Fibroblast of skin of right quadriceps (primary cell): ENCODE data around the gene GLIPR1.
A peak's percentile ranks its signal among the peaks of the same experiment; 100 is the strongest.
"Not testable (repeated sequence)": the region's sequence is repeated elsewhere in the genome, so short reads cannot be mapped to it uniquely, and the experiment has no call there.

Experiments
- DNase-seq: peaks from one replicate; pipeline ENCODE4 v3.0.0-alpha.2; 2013

GLIPR1 gene

DNA sequence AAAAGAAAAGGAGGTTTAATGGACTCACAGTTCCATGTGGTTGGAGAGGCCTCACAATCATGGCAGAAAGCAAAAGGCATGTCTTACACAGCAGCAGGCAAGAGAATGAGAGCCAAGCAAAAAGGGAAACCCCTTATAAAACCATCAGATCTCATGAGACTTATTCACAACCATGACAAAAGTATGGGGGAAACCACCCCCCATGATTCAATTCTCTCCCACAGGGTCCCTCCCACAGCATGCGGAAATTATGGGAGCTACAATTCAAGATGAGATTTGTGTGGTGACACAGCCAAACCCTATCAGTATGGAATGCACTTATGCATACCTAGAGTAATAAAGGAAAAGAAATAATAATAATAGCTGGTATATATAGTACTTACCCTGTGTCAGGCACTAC, 4.5 kb upstream of the GLIPR1 start:
- no peak for DNase-seq

DNA sequence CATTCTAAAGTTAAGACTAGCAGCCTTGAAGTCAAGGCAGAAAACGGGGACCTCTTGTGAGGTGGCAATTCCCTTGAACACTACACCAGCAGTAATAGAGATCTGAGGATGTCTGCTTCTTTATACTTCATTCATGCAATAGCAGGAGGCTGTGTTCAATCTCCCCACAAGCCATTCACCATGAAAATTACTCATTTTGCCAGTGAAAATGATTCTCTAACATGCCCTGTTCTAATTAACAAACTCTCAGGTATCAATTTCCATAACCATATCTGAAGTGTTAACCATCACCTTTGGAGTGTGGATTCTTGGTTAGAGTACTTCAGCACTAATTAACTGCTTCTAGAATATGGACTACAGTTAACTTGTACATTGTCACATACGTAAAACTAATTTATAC, 3.4 kb upstream of the GLIPR1 start:
- DNase-seq: no peak

DNA sequence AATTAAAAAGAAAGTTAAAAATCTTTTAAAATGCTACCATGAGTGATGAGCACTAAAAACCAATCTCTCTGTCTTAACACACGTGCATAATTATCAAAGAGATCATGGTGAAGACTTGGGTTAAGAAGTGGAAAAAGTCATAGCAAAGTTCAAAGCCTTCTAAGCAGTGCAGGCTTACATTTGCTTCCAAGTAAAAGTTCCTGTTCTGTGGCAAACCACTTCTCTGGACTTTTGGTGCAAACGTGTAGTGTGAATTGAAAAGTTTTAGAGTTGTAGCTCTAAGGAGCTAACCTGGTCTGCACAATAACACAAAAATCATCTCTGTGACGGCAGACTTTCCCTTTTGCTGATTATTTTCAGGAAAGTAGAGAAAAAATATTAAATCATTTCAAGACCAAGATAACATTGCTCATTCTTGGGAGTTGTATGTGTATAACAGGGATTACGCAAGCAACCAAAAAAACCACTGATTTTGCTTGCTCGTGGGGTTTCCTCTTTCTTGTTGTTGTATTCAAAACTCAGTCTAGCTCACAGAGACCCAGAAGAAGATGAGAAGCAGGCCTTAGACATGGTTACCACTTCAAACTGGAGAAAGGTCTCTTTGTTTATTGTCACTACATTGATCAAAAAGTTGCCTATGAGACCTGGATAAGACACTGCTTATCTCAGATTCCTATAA, 2.3 kb upstream of the GLIPR1 start:
- peak; percentile 68 for DNase-seq

DNA sequence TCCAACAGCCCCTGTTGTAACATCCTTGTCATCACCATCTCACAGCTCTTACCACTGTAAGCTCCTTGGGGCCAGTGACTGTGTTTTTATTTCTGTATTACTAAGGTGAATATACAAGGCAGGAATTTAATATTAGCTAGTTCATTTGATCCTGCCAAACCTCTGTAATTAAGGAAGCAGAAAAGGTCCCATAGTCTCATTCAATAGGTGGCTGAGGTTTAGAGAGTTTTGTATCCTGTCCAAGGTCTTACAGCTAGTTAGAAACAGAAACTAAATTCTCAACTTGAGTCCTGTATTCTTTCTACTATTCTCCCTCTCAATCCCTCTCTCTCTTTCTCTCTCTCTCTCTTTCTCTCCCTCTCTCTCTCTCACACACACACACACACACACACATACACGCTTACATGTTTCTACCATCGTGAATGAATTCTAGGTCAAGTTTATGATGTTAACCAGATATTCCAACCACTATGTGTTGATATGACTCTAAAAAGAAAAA, 543 bp upstream of the GLIPR1 start:
- DNase-seq: peak; percentile 66

DNA sequence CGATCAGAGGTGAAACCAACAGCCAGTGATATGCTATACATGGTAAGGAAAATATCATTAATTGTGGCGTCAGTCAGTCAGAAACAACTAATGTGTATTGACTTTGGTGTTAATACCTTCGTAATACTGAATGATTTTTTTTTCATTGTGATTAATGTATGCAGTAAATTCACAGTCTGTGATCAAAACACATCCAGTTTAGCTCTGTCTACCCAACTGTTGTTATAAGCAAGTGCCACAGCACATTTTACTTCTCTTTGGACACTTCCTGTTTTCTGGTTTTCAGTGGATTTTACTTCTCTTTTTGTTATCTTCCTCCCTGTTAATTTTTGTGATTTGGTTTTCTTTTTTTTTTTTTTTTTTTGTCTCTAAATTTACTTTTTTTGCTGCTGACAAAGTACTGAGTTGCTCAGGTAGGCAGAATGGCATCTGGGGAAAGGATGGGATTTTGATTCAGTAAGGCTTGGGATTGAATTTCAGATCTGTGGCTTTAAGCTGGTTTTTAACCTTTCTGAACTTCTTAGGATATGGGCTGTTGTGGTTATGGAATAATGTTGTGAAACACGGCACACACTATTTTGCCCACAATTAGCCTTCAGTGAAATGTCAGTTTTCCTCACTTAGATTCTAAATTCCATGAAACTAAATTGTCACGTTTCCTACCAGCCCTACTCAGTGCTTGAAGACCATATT, 604 bp downstream of the GLIPR1 start:
- DNase-seq: peak; percentile 30

DNA sequence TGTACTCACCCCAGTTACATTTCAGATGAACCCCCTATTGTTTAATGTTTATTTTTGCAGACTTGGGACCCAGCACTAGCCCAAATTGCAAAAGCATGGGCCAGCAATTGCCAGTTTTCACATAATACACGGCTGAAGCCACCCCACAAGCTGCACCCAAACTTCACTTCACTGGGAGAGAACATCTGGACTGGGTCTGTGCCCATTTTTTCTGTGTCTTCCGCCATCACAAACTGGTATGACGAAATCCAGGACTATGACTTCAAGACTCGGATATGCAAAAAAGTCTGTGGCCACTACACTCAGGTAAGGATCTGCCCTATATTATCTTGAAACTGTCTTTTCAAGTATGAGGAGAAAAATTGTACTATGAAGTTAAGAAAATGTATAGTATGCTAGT, 1.2 kb downstream of the GLIPR1 start:
- peak; percentile 65 for DNase-seq

DNA sequence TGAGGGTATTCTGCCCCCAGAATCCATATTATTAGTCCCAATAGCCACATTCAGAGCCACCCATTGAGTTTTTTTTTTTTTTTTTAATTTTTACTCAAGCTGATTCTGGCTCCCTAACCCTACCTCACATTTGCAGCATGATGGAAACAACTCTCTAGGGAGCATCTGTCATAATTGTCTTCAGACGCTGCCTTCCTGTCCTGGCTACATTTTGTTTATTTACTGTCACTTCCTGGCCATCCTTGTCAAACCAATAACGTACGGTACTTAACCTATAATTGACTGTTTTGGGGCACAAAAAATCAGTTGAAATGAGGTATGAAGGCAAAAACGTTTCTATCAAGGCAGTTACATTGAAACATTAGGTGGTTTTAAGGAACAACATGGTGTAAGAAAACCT, 2.1 kb downstream of the GLIPR1 start:
- DNase-seq: no peak

DNA sequence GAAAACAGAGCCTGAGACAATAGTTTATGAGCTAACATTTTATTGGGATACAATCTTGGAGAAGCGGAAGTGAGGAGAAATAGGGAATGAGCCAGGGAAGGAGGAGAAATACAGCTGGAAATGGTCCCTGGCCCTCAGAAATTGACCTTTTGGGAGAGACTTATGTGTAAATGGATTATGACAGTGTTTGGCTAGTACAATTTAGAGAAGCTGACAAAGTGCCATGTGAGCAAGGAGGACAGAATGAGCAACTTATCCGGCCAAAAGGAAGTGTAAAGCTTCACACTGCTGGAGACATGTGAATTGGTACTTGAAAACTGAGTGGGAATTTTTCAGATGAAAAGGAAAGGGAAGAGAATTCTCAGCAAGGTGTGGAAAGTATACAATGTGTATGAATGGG, 2.9 kb downstream of the GLIPR1 start:
- no peak for DNase-seq

DNA sequence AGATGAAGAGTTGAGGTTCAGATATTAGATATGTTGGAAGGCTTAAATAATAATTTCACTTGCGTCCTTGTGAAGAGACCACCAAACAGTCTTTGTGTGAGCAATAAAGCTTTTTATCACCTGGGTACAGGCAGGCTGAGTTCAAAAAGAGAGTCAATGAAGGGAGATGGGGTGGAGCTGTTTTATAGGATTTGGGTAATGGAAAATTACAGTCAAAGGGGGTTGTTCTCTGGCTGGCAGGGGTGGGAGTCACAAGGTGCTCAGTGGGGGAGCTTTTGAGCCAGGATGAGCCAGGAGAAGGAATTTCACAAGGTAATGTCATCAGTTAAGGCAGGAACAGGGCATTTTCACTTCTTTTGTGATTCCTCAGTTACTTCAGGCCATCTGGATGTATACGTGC, 3.9 kb downstream of the GLIPR1 start:
- not testable (repeated sequence) for DNase-seq

DNA sequence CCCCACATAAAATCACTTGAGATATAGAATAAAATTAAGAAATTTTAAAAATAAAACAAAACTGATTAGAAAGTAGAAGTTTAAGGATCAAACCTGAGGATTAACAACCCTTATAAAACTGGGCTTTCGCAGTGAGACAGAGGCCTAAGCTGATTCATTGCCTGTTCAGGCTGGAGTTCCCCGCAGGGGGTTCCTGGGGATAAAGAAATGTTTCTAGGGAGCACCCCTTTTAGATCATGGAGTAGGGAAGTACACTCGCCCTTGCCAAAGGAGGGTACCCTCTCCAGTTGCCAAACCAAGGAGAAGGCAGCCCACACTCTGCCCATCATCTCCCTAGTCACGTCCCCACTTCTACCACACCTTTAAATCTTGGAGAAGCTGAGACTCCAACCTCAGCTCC, 6.8 kb downstream of the GLIPR1 start:
- no peak for DNase-seq

DNA sequence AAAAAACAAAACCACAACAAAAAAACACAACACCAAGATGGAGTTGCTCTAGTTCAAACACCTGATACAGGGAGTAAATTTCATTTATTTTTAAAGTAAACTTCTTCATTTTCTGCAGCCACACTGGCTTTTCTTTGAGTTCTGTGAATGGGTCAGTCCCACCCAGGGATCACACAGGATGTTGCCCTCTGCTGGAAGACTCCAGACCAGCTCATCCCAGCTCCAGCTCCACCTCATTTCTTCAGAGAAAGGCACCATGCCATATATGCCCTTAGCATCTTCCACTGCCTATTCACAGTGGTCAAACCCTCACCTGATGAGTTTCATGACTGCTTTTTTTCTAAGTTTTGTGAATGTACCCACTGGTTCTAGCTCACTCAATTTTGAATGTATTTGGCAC, 8.0 kb downstream of the GLIPR1 start:
- peak; percentile 42 for DNase-seq

DNA sequence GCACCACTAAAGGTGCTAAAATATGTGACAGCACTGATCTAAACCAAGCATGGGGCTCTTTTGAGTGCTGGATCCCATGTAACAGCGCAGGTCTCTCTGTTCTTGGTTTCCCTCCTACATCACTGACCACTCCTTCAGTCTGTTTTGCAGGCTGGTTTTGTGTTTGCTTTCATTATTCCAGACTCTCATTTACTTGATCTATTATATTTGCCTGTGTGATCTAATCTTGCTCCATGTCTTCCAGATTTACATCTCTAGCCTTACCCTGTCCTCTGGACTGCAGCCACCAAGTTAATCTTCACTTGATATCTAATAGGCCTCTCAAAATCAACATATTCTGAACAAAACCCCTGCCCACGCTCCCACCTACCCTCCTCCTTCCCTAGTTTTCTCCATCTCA, 8.6 kb downstream of the GLIPR1 start:
- DNase-seq: no peak

DNA sequence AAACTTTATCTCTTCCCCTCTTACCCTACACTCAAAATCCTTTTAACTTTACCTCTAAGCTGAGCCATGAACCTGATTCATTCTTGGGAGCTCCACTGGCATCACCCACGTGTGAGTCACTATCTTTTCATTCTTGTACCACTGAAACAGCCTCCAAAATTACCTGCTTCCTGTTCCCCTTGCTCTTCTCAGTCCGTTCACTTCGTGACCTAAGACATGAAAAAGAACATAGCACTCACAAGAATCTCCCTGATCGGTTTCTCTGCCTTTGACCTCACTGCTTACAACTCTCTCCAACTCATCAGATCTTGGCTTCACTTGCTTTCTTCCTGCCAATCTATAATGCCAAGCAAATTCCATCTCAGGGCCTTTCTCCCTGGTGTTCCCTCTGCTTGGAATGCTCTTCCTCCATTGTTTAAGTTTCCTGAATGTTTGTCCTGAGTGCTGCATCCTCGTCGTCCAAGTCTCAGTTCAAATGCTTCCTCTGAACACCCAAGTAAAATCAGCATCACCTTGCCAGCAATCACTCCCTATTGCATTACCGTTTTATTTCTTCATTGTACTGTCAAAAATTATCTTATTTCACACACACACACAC, 9.2 kb downstream of the GLIPR1 start:
- peak; percentile 47 for DNase-seq

DNA sequence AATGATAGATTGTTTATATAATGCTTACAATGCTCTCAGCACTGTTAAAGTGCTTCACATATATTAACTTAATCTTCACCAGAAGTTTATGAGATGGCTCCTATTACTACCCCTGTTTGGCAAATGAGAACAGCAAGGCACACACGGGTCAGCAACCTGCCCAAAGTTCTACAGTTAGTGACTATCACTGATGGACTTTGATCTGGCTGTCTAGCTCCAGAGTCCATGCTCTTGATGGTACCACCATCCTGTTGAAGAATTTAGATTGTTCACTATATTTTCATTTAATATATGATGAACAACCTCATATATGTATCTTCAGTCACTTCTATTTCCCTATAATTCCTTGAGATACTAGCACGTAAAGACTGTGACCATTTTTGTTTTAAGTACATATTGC, 10.6 kb downstream of the GLIPR1 start:
- no peak for DNase-seq

DNA sequence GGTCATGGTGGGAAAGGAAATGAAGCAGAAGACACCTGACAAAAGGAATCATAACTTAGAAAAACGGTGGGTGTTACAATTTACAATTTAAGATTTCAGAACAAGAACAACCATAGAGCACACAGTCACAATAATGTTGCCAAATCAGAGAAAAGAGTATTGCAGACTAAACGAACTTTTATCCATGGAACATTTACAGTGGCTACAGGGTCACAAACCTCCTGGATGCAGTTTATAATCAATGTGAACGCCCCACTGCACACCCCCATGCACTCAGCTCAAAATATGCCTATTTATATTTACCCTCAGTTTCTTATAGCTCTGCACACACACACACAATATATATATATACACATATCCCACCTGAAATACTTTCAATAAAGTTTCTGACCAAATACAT, 22.9 kb downstream of the GLIPR1 start:
- DNase-seq: no peak

DNA sequence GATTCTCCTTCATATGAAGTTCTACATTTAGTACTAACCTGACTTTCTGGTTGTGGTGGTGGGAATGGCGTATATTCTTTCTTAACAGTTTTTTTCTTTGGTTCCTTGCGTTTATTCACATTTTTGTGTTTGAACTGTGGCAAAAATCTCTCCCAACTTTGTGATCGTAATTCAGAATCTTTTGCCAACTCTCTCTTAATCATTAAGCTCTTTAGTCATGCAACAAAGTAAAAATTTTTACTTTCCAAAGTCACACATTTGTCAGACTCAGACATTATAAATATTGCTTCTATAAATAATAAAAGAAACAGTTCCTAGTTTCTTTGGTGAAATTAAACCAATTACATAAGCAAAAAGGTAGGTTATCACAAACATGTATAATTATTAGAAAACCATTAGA, 23.3 kb downstream of the GLIPR1 start:
- no peak for DNase-seq

DNA sequence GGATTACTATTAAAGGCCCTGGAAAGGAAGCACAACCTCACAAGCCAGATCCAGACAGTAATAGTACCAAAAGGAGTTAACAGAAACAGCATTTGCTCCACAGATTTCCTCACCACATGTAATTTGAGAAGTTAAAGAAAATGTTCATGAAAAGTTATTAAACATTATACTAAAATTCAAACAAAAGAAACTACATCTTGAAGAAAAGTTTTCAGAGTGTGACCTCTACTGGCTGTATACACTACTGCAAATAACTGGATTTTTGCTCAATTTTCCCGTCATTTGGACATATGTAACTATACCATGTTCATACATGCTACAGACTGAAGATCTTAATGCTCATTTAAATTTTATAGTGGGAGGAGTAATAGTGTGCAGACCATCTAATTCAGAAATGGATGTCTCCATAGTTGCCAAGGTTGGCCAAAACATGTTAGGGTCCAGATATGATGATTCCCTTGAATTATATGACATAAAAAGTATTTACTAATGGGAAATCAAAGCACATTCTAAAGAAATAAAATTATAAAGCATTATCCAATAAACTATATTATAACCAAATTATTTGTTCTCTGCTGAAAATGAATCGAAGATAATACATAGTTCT, 25.3 kb downstream of the GLIPR1 start:
- DNase-seq: peak; percentile 43

DNA sequence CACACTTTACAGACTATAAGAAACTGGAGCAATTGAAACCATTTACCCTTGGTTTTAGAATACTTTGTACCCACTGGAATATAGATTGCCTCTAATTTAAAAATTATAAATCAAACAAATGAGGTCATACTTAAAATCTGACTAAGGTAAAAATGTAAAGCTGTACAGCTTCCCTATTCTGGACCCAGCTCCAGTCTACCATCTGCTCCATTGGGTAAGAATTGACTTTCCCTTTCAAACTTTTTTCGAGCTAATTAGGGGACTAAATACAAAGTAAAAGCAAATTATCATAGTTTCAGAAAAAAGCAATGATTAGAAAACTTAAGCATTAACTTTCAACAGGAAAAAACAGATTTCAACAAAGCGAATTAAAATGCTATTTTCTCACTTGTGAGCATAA, 26.5 kb downstream of the GLIPR1 start:
- DNase-seq: no peak

DNA sequence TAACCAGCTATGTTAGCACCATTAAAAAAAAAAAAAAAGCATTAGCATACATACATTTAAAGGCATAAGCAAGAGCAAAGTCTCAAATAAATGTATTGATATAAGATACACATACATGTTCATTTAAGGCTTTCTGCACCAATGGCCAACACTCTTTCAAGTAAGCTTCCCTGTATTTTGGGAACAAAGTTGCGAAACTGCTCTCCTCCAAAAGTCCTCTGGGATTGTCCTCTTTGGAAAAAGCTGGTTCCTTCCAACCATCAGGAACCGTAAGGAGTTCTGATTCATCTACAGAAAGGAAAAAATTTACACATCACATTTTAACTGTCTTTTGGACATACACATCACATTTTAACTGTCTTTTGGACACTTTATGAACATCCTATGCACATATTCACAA, 27.6 kb downstream of the GLIPR1 start:
- DNase-seq: no peak

DNA sequence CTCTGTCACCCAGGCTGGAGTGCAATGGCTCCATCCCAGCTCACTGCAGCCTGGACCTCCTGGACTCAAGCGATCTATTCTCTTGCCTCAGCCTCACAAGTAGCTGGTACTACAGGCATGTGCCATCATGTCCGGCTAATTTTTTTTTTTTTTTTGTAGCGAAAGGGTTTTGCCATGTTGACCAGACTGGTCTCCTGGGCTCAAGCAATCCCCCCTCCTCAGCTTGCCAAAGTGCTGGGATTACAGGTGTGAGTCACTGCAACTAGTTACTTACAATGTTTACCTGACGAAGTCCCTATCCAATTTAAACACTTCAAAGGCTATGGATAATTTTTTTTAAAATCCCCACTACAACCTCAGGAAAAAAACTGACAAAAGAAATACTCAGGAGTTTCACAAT, 29.1 kb downstream of the GLIPR1 start:
- DNase-seq: no peak

DNA sequence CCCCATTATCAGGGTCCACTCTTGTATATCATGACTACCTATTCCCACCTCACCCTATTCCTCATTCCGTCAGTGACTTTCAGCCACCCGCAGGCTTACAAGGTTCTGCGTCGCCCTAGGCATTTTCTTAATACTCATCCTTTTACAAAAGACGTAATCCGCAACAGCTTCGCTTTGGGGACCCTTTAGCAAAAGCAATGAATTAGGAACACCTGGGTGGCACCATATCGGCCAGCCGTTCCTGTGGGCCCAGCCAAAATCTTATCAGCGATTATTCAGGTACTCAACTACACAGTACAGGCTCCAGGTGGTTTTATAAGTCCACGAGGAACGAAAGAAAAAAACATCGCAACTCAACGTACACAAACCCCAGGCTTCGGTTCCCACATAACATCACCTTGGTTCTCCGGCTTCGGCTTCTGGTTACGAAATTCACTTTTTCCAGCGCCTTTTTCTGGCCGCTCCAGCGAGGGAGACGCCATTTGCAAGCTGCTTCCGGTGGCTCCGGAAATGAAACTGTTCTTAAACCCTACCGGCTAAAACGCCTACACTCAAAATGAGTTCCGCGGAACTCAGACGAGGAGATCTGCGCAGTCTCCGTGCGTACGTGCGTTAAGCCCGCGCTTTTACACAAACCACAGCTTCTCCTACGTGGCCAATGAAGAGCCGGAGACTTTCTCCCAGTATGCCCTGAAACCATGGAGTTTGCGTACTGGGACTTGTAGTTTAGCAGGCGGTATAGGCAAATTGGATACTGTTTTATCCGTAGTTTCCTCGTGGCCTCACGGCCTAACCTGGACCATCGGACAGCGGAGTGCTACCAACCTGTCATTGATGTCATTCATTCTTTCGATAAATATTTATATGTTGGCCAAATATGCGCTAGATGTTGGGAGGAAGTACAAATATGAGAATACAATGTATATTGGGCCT, 30.8 kb downstream of the GLIPR1 start, which contains the start of gene KRR1:
Gene KRR1 (minus strand): TSS at position 494 of the 933 bp plus-strand sequence. CDS start 12 bp downstream, at position 482.
- peak; percentile 99 for DNase-seq

DNA sequence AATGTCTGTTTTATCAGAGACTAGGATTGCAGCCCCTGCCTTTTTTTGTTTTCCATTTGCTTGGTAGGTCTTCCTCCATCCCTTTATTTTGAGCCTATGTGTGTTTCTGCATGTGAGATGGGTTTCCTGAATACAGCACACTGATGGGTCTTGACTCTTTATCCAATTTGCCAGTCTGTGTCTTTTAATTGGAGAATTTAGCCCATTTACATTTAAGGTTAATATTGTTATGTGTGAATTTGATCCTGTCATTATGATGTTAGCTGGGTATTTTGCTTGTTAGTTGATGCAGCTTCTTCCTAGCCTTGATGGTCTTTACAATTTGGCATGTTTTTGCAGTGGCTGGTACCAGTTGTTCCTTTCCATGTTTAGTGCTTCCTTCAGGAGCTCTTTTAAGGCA, 40.7 kb downstream of the GLIPR1 start:
- DNase-seq: not testable (repeated sequence)

DNA sequence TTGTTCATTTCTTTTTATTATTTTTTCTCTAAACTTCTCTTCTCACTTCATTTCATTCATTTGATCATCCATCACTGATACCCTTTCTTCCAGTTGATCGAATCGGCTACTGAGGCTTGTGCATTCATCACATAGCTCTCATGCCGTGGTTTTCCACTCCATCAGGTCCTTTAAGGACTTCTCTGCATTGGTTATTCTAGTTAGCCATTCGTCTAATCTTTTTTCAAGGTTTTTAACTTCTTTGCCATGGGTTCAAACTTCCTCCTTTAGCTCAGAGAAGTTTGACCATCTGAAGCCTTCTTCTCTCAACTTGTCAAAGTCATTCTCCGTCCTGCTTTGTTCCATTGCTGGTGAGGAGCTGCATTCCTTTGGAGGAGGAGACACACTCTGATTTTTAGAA, 41.6 kb downstream of the GLIPR1 start:
- DNase-seq: not testable (repeated sequence)
